Measurements from ENCODE around the gene DPH2.

- TF ChIP-seq E2F5 (CRISPR knock-in tag; IDR thresholded peaks at IDR 0.05), result no peak
- TF ChIP-seq GABPB1 (CRISPR knock-in tag; IDR thresholded peaks at IDR 0.05), result no peak
- TF ChIP-seq NFYB (CRISPR knock-in tag; conservative IDR thresholded peaks at IDR 0.05; ENCODE audit: low read depth), result no peak
- TF ChIP-seq MLX (CRISPR knock-in tag; IDR thresholded peaks at IDR 0.05), result no peak
- no peak for TF ChIP-seq FOXP4 (CRISPR knock-in tag; IDR thresholded peaks at IDR 0.05)
- no peak for TF ChIP-seq CTCF (IDR thresholded peaks at IDR 0.05)
- no peak for TF ChIP-seq E2F4 (CRISPR knock-in tag; IDR thresholded peaks at IDR 0.05; ENCODE audit: borderline replicate concordance, low read depth)
- no peak for TF ChIP-seq CREB1 (CRISPR knock-in tag; IDR thresholded peaks at IDR 0.05)
- no peak for TF ChIP-seq NFATC4 (CRISPR knock-in tag; IDR thresholded peaks at IDR 0.05)
- TF ChIP-seq EMX1 (CRISPR knock-in tag; IDR thresholded peaks at IDR 0.05), result no peak
- no peak for TF ChIP-seq JUN (CRISPR knock-in tag; IDR thresholded peaks at IDR 0.05)
- no peak for TF ChIP-seq CREM (CRISPR knock-in tag; IDR thresholded peaks at IDR 0.05)
- no peak for TF ChIP-seq SP1 (CRISPR knock-in tag; conservative IDR thresholded peaks at IDR 0.05)
Observed at GRCh38 chr1:44008259-44008658, 38.4 kb downstream of the DPH2 start.

Measured in WTC11 (cell line).